Measurements from ENCODE around the gene UBE2I. TPM values are rescaled to one million over a fixed set of nuclear protein-coding genes. Genes with fewer than 3 reads are reported as not detected.

UBE2I gene
- total and polyA plus RNA-seq, 4 donors = 19.4 to 23.9 (median 22.5) TPM

- H3K9me3 ChIP-seq (ENCODE audit: control insufficient read depth in 4 of 4, low read length in 3 of 4) = no peaks in the 10 kb centered on the region
- H3K27me3 ChIP-seq (ENCODE audit: control insufficient read depth in 4 of 4, insufficient read depth in 4 of 4, low read length in 3 of 4) = no peaks in the 10 kb centered on the region
- peaks cover 4 to 46% (median 31%) of the 10 kb centered on the region in 4 donors for H3K36me3 ChIP-seq (ENCODE audit: control insufficient read depth in 4 of 4, insufficient read depth in 3 of 4, low read depth in 1 of 4, low read length in 3 of 4)
- no peak overlapping the region for H3K27ac ChIP-seq (ENCODE audit: low read depth in 1 of 2, low read length in 2 of 2)
- H3K4me3 ChIP-seq (ENCODE audit: low read depth in 1 of 3, low read length in 3 of 3) = no peak overlapping the region
- no peak for DNase-seq (ENCODE audit: low spot score)
- H3K4me1 ChIP-seq (ENCODE audit: control insufficient read depth in 4 of 4, insufficient read depth in 4 of 4, low read length in 3 of 4) = no peaks in the 10 kb centered on the region
- WGBS = 96% methylated on average over 43 of the region's 43 CpGs
- no peak overlapping the region for H3K9ac ChIP-seq (ENCODE audit: low read depth in 1 of 2, low read length in 2 of 2)
- TF ChIP-seq, protein P1, sequence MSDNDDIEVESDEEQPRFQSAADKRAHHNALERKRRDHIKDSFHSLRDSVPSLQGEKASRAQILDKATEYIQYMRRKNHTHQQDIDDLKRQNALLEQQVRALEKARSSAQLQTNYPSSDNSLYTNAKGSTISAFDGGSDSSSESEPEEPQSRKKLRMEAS (IDR thresholded peaks at IDR 0.05) = no peak
- no peak for TF ChIP-seq HNF4A (conservative IDR thresholded peaks at IDR 0.05)
- no peak for TF ChIP-seq TAF1 (conservative IDR thresholded peaks at IDR 0.05)
- no peak for TF ChIP-seq HNF4G (IDR thresholded peaks at IDR 0.05)
- TF ChIP-seq, protein P2, sequence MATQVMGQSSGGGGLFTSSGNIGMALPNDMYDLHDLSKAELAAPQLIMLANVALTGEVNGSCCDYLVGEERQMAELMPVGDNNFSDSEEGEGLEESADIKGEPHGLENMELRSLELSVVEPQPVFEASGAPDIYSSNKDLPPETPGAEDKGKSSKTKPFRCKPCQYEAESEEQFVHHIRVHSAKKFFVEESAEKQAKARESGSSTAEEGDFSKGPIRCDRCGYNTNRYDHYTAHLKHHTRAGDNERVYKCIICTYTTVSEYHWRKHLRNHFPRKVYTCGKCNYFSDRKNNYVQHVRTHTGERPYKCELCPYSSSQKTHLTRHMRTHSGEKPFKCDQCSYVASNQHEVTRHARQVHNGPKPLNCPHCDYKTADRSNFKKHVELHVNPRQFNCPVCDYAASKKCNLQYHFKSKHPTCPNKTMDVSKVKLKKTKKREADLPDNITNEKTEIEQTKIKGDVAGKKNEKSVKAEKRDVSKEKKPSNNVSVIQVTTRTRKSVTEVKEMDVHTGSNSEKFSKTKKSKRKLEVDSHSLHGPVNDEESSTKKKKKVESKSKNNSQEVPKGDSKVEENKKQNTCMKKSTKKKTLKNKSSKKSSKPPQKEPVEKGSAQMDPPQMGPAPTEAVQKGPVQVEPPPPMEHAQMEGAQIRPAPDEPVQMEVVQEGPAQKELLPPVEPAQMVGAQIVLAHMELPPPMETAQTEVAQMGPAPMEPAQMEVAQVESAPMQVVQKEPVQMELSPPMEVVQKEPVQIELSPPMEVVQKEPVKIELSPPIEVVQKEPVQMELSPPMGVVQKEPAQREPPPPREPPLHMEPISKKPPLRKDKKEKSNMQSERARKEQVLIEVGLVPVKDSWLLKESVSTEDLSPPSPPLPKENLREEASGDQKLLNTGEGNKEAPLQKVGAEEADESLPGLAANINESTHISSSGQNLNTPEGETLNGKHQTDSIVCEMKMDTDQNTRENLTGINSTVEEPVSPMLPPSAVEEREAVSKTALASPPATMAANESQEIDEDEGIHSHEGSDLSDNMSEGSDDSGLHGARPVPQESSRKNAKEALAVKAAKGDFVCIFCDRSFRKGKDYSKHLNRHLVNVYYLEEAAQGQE (IDR thresholded peaks at IDR 0.05) = no peak
- TF ChIP-seq SP1 (IDR thresholded peaks at IDR 0.05) = no peak
- TF ChIP-seq RAD21 (IDR thresholded peaks at IDR 0.05) = no peak
- no peak for TF ChIP-seq FOXA2 (IDR thresholded peaks at IDR 0.05)
- no peak for TF ChIP-seq GABPA (IDR thresholded peaks at IDR 0.05 in 1 of 2, conservative IDR thresholded peaks at IDR 0.05 in 1 of 2)
- TF ChIP-seq FOXA1 (IDR thresholded peaks at IDR 0.05) = no peak
- TF ChIP-seq YY1 (IDR thresholded peaks at IDR 0.05) = no peak
- no peak for TF ChIP-seq RXRA (IDR thresholded peaks at IDR 0.05)
- TF ChIP-seq JUND (IDR thresholded peaks at IDR 0.05) = no peak
- TF ChIP-seq, protein P3, sequence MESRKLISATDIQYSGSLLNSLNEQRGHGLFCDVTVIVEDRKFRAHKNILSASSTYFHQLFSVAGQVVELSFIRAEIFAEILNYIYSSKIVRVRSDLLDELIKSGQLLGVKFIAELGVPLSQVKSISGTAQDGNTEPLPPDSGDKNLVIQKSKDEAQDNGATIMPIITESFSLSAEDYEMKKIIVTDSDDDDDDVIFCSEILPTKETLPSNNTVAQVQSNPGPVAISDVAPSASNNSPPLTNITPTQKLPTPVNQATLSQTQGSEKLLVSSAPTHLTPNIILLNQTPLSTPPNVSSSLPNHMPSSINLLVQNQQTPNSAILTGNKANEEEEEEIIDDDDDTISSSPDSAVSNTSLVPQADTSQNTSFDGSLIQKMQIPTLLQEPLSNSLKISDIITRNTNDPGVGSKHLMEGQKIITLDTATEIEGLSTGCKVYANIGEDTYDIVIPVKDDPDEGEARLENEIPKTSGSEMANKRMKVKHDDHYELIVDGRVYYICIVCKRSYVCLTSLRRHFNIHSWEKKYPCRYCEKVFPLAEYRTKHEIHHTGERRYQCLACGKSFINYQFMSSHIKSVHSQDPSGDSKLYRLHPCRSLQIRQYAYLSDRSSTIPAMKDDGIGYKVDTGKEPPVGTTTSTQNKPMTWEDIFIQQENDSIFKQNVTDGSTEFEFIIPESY (IDR thresholded peaks at IDR 0.05) = no peak
- TF ChIP-seq CTCF (IDR thresholded peaks at IDR 0.05; ENCODE audit: low read depth, low read length, missing input control) = no peak
- TF ChIP-seq NR2F2 (IDR thresholded peaks at IDR 0.05) = no peak
- TF ChIP-seq, protein P4, sequence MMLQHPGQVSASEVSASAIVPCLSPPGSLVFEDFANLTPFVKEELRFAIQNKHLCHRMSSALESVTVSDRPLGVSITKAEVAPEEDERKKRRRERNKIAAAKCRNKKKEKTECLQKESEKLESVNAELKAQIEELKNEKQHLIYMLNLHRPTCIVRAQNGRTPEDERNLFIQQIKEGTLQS (IDR thresholded peaks at IDR 0.05) = no peak
Measured at GRCh38 chr16:1361685-1362360, 52.4 kb downstream of the UBE2I start.
